RKO (cell line): Measurements from ENCODE around the gene RFPL4A.
"Not testable (repeated sequence)": the region's sequence is repeated elsewhere in the genome, so short reads cannot be mapped to it uniquely, and the experiment has no call there.

Experiments
- DNase-seq: peaks from one replicate; pipeline ENCODE4 v3.0.0-alpha.2; 2016; ENCODE audit warnings: low spot score

RFPL4A gene

DNA sequence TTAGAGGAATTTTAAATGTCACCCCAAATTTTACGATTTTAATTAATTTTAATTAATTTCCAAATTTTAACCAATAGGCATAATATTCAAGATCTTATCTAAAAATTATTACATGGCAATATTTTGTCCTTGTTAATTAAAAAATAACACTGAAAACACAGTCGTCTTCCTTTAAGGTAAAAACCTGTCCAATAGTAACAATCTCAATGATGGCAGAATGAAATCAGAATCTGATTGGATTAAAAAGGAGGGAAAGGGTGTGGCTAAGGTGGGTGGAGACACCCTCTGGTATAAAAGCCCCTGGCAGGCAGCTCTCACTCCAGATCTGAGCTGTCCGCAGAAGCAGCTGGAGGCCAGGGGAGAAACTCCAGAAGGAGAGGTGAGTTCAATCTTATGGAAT, at the start of gene RFPL4A:
TSS of gene RFPL4A (plus strand) at position 301 of the 400 bp plus-strand sequence. CDS start 2,704 bp downstream, outside the sequence.
- not testable (repeated sequence) for DNase-seq

DNA sequence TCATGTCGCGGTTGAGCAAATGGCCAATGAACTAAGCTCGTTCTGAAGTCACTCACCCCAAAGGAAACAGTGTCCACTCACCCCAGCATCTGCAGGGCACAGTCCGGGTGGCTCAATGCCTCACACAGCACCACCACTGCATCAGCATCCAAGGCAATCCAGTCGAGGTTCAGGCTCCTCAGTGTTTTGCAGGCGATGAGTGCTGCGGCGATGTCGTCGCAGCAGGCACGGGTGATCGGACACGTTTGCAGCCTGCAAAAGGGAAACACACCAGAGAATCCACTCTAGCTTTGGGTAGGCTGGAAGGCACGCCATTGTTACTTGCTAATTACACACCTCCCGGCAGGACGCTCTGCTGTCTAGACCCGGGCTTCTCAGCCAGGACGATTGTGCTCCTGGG, 47.2 kb upstream of the RFPL4A start:
- DNase-seq = no peak

DNA sequence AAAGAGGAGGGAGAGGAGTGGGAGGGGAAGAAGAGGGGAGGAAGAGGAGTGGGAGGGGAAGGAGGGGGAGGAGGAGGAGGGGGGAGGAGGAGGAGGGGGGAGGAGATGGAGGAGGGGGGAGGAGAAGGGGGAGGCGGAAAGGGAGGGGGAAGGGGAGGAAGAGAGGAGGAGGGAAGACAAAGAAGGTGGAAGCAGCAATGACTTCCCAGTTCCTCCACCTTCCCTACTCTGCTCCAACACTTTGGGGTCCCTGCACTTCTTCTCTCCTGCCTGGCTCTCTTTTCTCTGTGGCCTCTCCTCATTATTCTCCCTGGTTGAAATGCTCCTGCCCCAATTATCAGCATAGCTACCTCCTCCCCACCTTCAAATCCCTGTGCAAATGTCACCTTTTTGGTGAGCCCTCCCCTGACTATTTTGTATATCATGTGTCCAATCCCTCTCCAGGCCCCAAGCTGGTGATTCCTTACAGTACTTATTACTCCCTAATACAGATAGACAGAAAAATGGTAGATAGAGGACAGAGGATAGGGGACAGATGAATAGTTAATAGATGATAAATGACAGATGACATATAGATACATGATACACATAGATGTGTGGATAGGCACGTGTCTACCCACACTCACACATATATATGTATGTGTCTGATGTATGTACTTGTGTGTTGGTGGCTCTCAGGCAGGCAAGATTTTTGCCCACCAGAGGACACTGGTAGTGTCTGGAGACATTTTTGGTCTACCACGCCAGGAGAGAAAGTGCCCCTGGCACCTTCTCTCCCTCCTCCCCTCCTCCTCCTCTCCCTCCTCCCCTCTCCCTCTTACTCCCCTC, 45.9 kb upstream of the RFPL4A start:
- no peak for DNase-seq

DNA sequence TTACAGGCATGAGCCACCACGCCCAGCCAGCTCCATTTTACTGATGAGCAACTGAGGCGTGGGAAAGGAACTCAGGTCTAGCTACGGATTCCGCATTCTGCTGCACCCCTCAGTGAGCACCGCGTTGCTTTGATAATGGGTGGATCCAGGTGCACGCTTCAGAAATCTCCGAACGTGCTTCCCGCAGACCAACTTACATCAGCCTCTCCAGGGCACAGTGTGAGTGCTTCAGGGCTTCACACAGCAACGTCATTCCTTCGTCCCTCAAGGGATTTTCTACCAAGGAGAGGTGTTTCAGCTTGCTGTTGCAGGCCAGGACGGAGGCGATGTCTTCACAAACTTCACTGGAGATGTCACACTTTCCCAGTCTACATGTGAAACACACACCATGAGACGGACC, 42.4 kb upstream of the RFPL4A start:
- DNase-seq = no peak

DNA sequence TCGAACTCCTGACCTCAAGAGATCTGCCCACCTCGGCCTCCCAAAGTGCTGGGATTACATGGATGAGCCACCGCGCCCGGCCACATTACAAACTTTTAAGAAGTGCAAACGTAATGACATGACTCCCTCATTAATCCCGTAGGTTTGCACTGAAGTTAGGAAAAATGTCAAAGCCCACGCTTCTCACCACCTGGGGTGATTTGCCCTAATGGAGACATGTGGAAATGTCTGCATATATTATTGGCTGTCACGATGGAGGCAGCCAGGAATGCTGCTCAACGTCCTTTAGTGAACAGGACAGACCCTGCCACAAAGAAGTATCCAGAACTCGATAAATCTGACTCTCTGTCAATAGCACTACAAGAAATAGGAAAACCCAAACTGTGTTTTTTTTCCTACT, 41.6 kb upstream of the RFPL4A start:
- DNase-seq = no peak

DNA sequence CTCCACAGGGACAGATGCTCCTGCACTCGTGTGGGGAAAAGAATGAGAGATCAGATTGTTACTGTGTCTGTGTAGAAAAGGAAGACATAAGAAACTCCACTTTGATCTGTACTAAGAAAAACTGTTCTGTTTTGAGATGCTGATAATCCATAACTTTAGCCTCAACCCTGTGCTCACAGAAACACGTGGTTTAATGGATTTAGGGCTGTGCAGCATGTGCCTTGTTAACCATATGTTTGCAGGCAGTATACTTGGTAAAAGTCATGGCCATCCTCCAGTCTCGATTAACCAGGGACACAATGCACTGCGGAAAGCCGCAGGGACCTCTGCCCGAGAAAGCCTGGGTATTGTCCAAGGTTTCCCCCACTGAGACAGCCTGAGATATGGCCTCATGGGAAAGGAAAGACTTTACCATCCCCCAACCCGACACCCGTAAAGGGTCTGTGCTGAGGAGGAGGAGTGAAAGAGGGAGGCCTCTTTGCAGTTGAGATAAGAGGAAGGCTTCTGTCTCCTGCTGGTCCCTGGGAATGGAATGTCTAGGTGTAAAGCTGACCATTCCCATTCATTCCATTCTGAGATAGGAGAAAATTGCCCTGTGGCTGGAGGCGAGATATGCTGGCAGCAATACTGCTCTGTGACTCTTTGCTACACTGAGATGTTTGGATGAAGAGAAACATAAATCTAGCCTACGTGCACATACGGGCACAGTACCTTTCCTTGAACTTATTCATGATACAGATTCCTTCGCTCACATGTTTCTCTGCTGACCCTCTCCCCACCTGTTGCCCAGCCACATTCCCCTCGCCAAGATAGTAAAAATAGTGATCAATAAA, 40.8 kb upstream of the RFPL4A start:
- not testable (repeated sequence) for DNase-seq

DNA sequence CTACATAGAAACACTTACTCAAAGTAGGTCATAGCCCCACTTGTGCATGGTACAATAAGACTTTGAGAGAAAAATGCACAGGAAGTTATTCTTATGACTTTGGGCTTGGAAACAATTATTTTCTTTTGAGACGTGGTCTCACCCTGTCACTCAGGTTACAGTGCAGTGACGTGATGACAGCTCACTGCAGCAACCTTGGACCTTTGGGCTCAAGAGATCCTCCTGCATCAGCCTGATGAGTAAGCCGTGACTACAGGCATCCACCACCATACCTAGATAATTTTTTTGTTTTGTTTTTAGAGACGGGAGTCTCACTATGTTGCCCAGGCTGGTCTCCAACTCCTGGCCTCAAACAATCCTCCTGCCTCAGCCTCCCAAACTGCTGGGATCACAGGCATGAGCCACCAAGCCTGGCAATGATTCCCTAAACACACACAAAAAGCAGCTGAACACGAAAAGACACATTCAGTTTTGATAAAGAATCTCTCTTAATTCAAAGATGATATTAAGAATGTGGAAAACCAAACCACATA, 38.6 kb upstream of the RFPL4A start:
- peak; percentile 49 for DNase-seq

DNA sequence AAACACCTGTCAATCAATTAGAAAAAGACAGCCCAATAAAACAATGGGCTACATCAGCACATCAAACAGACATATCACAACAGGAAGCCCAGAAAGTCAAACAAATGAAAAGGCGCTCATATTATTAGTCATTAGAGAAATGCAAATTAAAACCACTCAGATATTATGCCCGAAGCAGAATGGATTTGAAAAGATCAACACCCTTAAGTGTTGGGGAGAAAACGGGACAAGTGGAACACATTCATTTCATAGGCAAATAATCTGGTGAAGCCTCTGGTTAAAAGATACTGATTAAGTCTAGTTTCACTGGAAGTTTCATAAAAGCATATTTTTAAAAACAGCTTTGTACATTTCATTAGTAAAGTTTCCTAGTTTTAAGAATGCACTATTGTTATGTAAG, 38.1 kb upstream of the RFPL4A start:
- DNase-seq = no peak

DNA sequence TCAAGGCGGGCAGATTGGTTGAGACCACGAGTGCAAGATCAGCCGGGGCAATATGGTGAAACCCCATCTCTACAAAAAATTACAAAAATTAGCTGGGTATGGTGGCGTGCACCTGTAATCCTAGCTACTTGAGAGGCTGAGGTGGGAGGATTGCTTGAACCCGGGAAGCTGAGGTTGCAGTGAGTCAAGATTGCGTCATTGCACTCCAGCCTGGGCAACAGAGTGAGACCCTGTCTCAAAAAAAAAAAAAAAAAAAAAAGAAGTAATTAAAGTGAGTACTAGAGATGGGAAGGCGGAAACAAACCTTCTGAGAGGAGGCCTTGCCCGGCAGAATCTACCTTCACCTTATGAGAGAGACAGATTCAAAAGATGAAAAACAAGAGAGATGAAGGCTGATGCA, 35.4 kb upstream of the RFPL4A start:
- DNase-seq = no peak

DNA sequence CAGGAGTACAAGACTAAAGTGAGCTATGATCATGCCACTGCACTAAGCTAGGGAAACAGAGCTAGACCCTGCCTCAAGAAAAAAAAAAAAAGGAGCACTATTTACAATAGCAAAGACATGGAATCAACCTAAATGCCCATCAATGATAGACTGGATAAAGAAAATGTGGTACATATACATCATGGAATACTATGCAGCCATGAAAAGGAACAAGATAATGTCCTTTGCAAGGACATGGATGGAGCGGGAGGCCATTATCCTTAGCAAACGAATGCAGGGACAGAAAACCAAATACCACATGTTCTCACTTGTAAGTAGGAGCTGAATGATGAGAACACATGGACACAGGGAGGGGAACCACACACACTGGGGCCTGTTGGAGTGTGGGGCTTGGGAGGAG, 28.5 kb upstream of the RFPL4A start:
- DNase-seq = not testable (repeated sequence)

DNA sequence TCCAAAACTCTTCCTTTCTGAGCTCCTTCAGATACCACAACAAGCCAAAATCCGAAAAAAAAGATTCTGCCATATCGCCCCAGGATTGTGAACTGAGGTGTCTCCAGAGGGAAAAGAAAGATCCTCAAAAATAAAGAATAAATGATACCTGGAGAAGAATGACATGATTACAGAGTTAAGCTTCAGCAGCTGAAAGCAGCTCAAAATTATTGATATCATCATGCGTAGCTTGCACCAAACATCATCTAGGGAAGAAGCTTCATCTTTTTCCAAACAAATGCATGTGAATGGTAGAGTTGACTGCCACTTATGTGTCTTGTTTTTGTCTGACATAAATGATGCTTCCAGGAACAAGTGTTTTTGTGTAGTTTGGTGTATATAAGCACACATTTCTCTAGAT, 20.6 kb upstream of the RFPL4A start, which contains the start of gene NLRP9:
TSS of gene NLRP9 (minus strand) at position 101 of the 400 bp plus-strand sequence. CDS start at position 73, 28 bp downstream.
- no peak for DNase-seq

DNA sequence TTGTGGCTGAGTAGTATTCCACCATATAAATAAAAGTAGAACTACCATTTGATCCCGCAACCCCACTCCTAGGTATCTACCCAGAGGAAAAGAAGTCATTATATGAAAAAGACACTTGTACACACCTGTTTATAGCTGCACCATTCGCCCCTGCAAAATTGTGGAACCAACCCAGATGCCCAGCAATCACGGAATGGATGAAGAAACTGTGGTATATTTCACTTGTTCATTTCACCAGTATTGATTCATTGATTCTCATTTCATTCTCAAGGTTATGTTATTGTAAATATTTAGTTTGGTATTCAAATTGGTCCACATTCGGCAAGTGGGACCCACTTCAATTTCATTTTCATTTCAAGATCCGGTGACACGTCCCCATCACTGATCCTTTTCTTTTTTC, 8.2 kb upstream of the RFPL4A start:
- DNase-seq = no peak

DNA sequence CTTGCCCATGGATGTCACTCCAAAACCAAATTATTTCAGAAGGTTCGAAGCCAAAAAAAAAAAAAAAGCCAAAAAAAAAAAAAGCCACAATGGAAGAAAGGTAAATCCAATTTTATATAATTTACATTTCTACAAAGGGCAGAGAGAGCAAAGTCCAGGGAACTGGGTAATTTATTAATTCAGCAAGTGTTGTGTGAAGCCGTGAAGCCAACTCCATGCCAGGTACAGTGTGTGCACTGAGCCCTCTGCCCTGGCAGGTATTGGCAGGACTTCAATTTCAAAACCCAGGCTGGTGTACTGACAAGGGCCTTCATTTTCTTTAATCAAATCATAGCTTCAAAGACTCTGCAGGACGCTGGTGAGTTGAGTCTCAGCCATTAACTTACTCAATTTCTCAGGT, 5.5 kb upstream of the RFPL4A start:
- no peak for DNase-seq

DNA sequence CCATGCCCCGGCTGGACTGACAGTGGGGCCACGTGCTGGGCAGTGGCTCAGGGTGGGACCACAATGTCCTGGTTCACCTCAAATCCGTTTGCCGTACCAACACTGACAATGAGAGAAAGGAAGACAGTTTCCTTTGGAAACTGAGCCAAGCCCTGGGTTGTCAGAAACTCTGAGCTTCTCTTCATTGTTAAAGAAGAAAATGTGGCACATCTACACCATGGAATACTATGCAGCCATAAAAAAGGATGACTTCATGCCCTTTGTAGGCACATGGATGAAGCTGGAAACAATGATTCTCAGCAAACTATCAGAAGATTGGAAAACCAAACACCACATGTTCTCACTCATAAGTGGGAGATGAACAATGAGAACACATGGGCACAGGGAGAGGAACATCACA, 2.1 kb upstream of the RFPL4A start:
- DNase-seq = not testable (repeated sequence)

DNA sequence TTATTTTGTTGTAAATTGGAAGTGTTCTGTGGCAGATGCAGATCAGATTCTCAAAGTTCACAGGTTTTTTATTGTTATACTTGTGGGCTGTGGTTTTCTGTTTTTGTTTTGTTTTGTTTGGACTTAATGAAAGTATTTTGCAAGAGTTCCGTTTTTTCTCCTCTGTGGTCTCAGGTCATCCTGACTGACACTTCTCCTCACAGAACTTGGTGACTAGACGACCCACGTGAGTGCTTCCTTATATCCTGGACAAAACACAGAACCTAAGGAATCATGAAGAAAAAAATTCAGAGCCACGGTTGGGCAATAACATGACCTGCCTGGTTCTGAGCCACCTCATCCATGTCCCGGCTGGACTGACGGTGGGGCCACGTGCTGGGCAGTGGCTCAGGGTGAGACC, 7.6 kb downstream of the RFPL4A start:
- no peak for DNase-seq

DNA sequence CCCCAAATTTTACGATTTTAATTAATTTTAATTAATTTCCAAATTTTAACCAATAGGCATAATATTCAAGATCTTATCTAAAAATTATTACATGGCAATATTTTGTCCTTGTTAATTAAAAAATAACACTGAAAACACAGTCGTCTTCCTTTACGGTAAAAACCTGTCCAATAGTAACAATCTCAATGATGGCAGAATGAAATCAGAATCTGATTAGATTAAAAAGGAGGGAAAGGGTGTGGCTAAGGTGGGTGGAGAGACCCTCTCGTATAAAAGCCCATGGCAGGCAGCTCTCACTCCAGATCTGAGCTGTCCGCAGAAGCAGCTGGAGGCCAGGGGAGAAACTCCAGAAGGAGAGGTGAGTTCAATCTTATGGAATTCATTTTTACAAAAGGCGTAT, 9.9 kb downstream of the RFPL4A start, which contains the start of gene RFPL4AL1:
TSS of gene RFPL4AL1 (plus strand) at position 301 of the 400 bp plus-strand sequence. CDS start 2,687 bp downstream, outside the sequence.
- not testable (repeated sequence) for DNase-seq

DNA sequence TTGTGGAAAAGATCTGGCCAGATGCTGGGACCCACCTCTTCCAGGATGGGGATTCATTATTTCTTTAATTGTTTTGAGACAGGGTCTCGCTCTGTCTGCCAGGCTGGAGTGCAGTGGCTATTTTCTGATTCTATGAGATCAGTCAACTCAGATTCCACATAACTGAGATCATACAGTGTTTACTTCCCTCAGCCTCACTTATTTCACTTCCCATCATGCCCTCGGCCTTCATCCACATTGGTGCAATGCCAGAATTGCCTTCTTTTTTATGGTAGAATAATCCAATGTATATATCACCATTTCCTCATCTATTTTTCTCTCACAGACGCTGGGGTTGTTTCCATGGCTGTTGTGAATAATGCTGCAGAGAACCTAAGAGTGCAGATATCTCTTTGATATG, 10.7 kb downstream of the RFPL4A start:
- not testable (repeated sequence) for DNase-seq

DNA sequence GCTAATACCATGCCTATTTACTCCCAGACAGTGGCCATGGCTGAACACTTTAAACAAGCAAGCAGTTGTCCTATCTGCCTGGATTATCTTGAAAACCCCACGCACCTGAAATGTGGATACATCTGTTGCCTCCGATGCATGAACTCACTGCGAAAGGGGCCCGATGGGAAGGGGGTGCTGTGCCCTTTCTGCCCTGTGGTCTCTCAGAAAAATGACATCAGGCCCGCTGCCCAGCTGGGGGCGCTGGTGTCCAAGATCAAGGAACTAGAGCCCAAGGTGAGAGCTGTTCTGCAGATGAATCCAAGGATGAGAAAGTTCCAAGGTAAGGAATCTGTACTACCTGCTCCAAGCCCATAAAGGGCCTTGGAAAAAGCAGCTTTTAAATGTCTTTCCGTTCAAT, 18.6 kb downstream of the RFPL4A start:
- no peak for DNase-seq

DNA sequence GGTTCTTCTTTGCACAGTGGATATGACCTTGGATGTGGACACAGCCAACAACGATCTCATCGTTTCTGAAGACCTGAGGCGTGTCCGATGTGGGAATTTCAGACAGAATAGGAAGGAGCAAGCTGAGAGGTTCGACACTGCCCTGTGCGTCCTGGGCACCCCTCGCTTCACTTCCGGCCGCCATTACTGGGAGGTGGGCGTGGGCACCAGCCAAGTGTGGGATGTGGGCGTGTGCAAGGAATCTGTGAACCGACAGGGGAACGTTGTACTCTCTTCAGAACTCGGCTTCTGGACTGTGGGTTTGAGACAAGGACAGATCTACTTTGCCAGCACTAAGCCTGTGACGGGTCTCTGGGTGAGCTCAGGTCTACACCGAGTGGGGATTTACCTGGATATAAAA, 19.4 kb downstream of the RFPL4A start:
- no peak for DNase-seq

DNA sequence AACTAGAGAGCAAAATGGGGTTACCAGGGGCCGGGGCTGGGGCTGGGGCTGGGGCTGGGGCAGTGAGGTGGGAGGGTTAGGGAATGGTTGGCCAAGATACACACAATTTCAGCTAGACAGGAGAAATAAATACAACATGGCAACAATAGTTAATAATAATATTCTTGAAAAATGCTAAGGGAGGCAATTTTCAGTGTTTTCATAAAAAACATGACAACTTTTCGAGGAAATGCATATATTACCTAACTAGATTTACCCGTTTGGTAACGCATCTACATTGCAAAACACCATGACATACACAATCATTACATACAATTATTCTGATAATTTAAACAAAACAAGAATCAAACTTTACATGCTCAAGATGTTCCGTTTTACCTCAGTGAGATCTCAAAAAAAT, 22.2 kb downstream of the RFPL4A start:
- DNase-seq = no peak

DNA sequence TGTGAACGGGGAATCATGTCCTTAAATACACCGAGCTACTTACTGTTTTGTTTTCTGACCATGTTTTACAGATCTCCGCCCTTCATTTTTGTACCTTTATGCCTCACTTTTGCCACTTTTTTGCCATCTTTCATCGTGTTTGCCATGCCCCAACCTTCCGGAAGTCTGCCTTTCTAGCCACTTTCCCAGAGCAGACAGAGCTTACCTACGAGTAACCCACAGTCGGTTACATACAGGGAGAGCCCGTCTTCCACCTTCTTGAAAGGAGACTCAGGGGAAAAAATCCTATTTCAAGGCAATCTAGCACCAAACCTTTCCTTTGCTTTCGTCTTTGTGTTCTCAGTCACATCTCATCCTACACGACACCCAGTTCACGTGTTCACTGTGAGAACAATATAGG, 36.1 kb downstream of the RFPL4A start:
- no peak for DNase-seq

DNA sequence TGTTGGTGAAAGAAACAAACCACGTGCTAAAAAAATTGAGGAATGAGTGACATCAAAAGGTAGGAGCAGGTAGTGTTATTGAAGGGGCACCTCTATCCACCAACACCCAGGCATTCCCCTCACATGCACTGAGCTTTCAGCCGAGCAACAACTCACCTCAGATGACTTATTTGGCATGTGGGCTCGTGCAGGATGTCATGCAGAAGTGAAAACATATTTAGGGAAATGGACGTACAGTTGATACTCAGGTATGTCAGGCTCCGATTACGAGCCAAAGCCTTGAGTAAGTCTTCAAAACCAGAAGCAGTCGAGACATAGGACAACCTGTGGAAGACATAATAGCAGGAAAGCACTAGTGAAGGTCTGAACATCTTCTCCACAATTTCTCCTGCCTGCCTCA, 42.5 kb downstream of the RFPL4A start:
- DNase-seq = no peak

DNA sequence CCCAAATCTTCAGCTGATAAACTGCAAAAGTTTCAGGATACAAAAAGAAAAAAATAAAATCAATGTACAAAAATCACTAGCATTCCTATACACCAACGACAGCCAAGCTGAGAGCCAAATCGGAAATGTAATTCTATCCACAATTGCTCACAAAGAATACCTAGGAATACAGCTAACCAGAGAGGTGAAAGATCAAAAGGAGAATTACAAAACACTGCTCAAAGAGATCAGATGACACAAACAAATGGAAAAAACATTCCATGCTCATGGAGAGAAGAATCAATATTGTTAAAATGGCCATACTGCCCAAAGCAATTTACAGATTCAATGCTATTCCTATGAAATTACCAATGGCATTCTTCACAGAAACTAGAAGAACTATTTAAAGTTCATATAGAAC, 43.4 kb downstream of the RFPL4A start:
- DNase-seq = no peak
